BE2C (cell line): Measurements from ENCODE around the gene NSDHL.

Experiments
- DNase-seq: peaks from one replicate; pipeline ENCODE4 v3.0.0-alpha.2; 2020
- H3K27me3 ChIP-seq: fragments of 250-450 bp; sonication (Bioruptor Pico); 2 replicates; pipeline ENCODE4 v1.5.1; 2020; ENCODE audit warnings: mild to moderate bottlenecking
- H3K36me3 ChIP-seq: fragments of 250-450 bp; sonication (Bioruptor Pico); 2 replicates; pipeline ENCODE4 v1.5.1; 2020; ENCODE audit warnings: mild to moderate bottlenecking
- H3K4me1 ChIP-seq: fragments of 250-450 bp; sonication (Bioruptor Pico); 2 replicates; pipeline ENCODE4 v1.5.1; 2020
- H3K4me3 ChIP-seq: 2 replicates; pipeline ENCODE4 v1.5.1; 2011; ENCODE audit warnings: low read depth, low read length
- H3K9me3 ChIP-seq: fragments of 250-450 bp; sonication (Bioruptor Pico); 2 replicates; pipeline ENCODE4 v1.5.1; 2020
- TF ChIP-seq, protein P1 (sequence below): IDR thresholded peaks from 2 replicates; pipeline ENCODE4 v1.5.1; 2012; ENCODE audit warnings: mild to moderate bottlenecking, low read depth, low read length

The NSDHL gene

DNA sequence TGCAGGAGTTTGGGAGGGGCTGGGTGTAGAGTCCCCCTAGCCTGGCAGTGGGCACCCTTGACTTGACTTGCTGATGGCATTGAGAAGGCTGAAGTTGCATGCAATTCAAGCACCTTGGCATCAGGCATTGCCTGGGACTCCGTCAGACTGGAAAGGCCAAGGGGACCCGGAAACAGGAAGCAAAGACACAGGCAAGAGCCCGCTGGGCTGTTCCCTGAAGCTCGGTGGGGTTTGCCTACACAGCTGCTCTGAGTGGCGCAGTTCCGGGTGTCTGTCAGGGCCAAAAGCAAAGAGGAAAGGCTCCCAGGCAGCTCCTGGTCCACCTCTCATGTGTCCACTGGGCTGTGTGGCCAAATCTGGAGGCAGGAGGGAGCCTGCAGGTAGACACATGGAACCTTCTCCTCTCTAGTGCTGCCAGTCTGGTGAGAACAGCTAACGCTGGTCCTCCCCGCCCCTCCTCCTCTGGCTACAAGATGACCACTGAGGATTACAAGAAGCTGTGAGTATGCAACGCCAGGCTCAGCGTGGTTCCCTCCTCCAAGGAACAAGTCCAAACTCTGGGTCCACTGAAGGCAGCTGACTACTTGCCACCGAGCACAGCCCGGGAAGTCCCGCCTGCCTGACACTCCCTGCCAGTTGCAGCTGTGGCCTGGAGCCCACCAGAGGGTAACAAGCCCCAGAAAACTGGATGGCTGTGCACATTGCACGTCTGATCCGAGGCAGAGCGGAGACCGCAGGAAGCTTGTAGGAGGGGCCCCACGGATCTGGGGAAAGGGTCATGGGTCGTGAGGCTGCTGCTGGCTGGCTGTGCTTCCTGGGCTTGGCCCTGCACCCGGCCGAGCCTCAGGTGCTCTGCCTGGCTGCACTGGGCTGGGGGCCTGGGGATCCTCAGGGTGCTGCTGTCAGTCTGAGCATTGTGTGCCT, 87.1 kb downstream of the NSDHL start:
- Histone ChIP-seq H3K9me3 (no peaks in the 10 kb centered on the region), H3K36me3 (no peaks in the 10 kb centered on the region), H3K4me1 (no peaks in the 10 kb centered on the region), H3K27me3 (no peaks in the 10 kb centered on the region), H3K4me3 (no peak overlapping the region)
- no peak for DNase-seq
- TF ChIP-seq, protein P1, sequence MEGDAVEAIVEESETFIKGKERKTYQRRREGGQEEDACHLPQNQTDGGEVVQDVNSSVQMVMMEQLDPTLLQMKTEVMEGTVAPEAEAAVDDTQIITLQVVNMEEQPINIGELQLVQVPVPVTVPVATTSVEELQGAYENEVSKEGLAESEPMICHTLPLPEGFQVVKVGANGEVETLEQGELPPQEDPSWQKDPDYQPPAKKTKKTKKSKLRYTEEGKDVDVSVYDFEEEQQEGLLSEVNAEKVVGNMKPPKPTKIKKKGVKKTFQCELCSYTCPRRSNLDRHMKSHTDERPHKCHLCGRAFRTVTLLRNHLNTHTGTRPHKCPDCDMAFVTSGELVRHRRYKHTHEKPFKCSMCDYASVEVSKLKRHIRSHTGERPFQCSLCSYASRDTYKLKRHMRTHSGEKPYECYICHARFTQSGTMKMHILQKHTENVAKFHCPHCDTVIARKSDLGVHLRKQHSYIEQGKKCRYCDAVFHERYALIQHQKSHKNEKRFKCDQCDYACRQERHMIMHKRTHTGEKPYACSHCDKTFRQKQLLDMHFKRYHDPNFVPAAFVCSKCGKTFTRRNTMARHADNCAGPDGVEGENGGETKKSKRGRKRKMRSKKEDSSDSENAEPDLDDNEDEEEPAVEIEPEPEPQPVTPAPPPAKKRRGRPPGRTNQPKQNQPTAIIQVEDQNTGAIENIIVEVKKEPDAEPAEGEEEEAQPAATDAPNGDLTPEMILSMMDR, result no peak

DNA sequence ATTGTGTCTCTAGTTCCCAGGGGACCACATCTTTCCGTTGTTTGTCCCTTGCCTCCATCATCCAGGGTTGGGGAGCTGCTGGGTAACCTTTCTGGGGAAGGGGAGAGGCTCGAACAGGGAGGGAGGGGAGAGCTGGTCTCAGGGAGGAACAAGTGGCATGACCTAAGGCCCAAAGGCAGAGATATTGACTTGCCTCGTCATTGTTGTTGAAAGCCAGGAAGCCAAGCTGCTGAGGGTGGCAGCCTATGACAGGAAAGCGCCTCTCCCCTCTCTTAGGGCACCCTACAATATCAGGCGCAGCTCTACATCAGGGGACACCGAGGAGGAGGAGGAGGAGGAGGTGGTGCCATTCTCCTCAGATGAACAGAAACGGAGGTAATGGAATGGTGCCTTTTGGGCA, 87.8 kb downstream of the NSDHL start:
- no peaks in the 10 kb centered on the region for H3K4me1 ChIP-seq
- no peaks in the 10 kb centered on the region for H3K9me3 ChIP-seq
- no peak overlapping the region for H3K4me3 ChIP-seq
- no peaks in the 10 kb centered on the region for H3K27me3 ChIP-seq
- H3K36me3 ChIP-seq, result no peaks in the 10 kb centered on the region
- TF ChIP-seq, protein P1, result no peak
- DNase-seq, result no peak
